PC-3 (cell line): ENCODE measurements around the gene BTBD7. TPM values are rescaled to one million over a fixed set of nuclear protein-coding genes. Genes with fewer than 3 reads are reported as not detected.
A peak's percentile ranks its signal among the peaks of the same experiment; 100 is the strongest.

Experiments
- ATAC-seq: fragments of 200-7000 bp; cut with Tn5 transposase; 2 replicates; pipeline ENCODE4 v1.9.1; 2020; ENCODE audit warnings: mild to moderate bottlenecking, moderate library complexity
- Bru-seq: library from RNA; stranded (reverse); fragments of 400-500 nt; gene quantifications from one replicate; lab custom pipeline; 2021; lab: Mats Ljungman, UMichigan
- BruChase-seq, 2 experiments: library from RNA; stranded (reverse); fragments of 400-500 nt; gene quantifications; one replicate each; lab custom pipeline; 2021; lab: Mats Ljungman, UMichigan
- BruUV-seq: library from RNA; stranded (reverse); fragments of 400-500 nt; replicated peaks from 2 replicates; lab custom pipeline; 2021; lab: Mats Ljungman, UMichigan
- CTCF ChIA-PET: fragments of 300-600 bp; sonication (Branson Sonifier 250); formaldehyde crosslinking; loops from one replicate; lab custom pipeline; 2022; ENCODE audit warnings: antibody characterized with exemption; lab: Charles Lee
- POLR2A ChIA-PET: fragments of 300-600 bp; sonication (Branson Sonifier 250); formaldehyde crosslinking; loops from one replicate; lab custom pipeline; 2022; ENCODE audit warnings: antibody characterized with exemption; ENCODE audit not compliant: unreplicated experiment; lab: Charles Lee
- DNase-seq: peaks from one replicate; pipeline ENCODE4 v3.0.0-alpha.2; 2015
- H2AFZ ChIP-seq: fragments of 300-600 bp; sonication (generic); 2 replicates; pipeline ENCODE4 v1.6.0; 2016; ENCODE audit warnings: antibody characterized with exemption, low read length
- H3F3A ChIP-seq: fragments of 300-600 bp; sonication (generic); one replicate; pipeline ENCODE4 v1.6.0; 2017; ENCODE audit warnings: antibody characterized with exemption, low read length, control low read depth, mild to moderate bottlenecking; ENCODE audit not compliant: unreplicated experiment
- H3K27ac ChIP-seq: fragments of 300-600 bp; sonication (generic); 2 replicates; pipeline ENCODE4 v1.5.1; 2016; ENCODE audit warnings: mild to moderate bottlenecking, low read length
- H3K27me3 ChIP-seq: fragments of 300-600 bp; sonication (generic); 2 replicates; pipeline ENCODE4 v1.6.1; 2016; ENCODE audit warnings: low read length, mixed read lengths
- H3K36me3 ChIP-seq: fragments of 300-600 bp; sonication (generic); 2 replicates; pipeline ENCODE4 v1.6.1; 2016; ENCODE audit warnings: low read depth, mixed run types, low read length, mixed read lengths
- H3K4me1 ChIP-seq: fragments of 300-600 bp; sonication (generic); 2 replicates; pipeline ENCODE4 v1.5.1; 2016; ENCODE audit warnings: low read length; ENCODE audit not compliant: insufficient read depth
- H3K4me2 ChIP-seq: fragments of 300-600 bp; sonication (generic); 2 replicates; pipeline ENCODE4 v1.6.0; 2016; ENCODE audit warnings: low read length
- H3K4me3 ChIP-seq: fragments of 300-600 bp; sonication (generic); 2 replicates; pipeline ENCODE4 v1.5.1; 2016; ENCODE audit warnings: mild to moderate bottlenecking, low read length, mixed read lengths
- H3K79me2 ChIP-seq: fragments of 300-600 bp; sonication (generic); 2 replicates; pipeline ENCODE4 v1.6.1; 2017; ENCODE audit warnings: low read length, mixed read lengths
- H3K9ac ChIP-seq: fragments of 300-600 bp; sonication (generic); 2 replicates; pipeline ENCODE4 v1.6.0; 2016; ENCODE audit warnings: mild to moderate bottlenecking, low read length
- H3K9me2 ChIP-seq: fragments of 300-600 bp; sonication (generic); replicated peaks from 2 replicates; pipeline ENCODE4 v1.6.1; 2016; ENCODE audit warnings: mixed run types, low read length, mixed read lengths
- H3K9me3 ChIP-seq: fragments of 300-600 bp; sonication (generic); 2 replicates; pipeline ENCODE4 v1.6.1; 2016; ENCODE audit warnings: low read length, mixed read lengths
- H4K20me1 ChIP-seq: fragments of 300-600 bp; sonication (generic); 2 replicates; pipeline ENCODE4 v1.6.1; 2016; ENCODE audit warnings: low read length, mixed read lengths
- EZH2 ChIP-seq: fragments of 300-600 bp; sonication (generic); IDR thresholded peaks from one replicate; pipeline ENCODE4 v1.6.1; 2017; ENCODE audit warnings: antibody characterized with exemption, mild to moderate bottlenecking, low read length; ENCODE audit not compliant: unreplicated experiment
- EZH2phosphoT487 ChIP-seq: fragments of 300-600 bp; sonication (generic); IDR thresholded peaks from 2 replicates; pipeline ENCODE4 v1.6.1; 2018; ENCODE audit warnings: mild to moderate bottlenecking, antibody characterized with exemption, low read length, borderline replicate concordance
- intact Hi-C: fragments of 100-400 bp; cut with micrococcal nuclease; formaldehyde crosslinking; loops from 2 replicates; pipeline ENCODE4 v1.9.0; 2023
- long read RNA-seq: library from polyadenylated mRNA; unstranded; transcript quantifications from one replicate; pipeline ENCODE4 v2.0.0, GENCODE V29; 2021; ENCODE audit not compliant: unreplicated experiment
- total RNA-seq: library from RNA; depleted of rRNA; stranded (reverse); fragments of >200 nt; gene quantifications from 2 replicates; pipeline ENCODE4 v1.2.3, GENCODE V29; 2014; rRNA removed
- TF ChIP-seq, protein P1 (sequence below): fragments of 300-600 bp; sonication (generic); conservative IDR thresholded peaks from 2 replicates; pipeline ENCODE4 v1.5.1; 2017; ENCODE audit warnings: antibody characterized with exemption, low read depth, mild to moderate bottlenecking, low read length

Gene BTBD7, protein sequence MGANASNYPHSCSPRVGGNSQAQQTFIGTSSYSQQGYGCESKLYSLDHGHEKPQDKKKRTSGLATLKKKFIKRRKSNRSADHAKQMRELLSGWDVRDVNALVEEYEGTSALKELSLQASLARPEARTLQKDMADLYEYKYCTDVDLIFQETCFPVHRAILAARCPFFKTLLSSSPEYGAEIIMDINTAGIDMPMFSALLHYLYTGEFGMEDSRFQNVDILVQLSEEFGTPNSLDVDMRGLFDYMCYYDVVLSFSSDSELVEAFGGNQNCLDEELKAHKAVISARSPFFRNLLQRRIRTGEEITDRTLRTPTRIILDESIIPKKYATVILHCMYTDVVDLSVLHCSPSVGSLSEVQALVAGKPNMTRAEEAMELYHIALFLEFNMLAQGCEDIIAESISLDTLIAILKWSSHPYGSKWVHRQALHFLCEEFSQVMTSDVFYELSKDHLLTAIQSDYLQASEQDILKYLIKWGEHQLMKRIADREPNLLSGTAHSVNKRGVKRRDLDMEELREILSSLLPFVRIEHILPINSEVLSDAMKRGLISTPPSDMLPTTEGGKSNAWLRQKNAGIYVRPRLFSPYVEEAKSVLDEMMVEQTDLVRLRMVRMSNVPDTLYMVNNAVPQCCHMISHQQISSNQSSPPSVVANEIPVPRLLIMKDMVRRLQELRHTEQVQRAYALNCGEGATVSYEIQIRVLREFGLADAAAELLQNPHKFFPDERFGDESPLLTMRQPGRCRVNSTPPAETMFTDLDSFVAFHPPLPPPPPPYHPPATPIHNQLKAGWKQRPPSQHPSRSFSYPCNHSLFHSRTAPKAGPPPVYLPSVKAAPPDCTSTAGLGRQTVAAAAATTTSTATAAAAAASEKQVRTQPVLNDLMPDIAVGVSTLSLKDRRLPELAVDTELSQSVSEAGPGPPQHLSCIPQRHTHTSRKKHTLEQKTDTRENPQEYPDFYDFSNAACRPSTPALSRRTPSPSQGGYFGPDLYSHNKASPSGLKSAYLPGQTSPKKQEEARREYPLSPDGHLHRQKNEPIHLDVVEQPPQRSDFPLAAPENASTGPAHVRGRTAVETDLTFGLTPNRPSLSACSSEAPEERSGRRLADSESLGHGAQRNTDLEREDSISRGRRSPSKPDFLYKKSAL
- total RNA-seq = 23.2 and 29.8 TPM in 2 replicates
- percentile 95 among the genes with signal in this experiment for Bru-seq, nascent RNA
- percentile 92 among the genes with signal in this experiment for BruChase-seq, experiment 1, labeled RNA remaining after a 6-hour chase
- percentile 93 among the genes with signal in this experiment for BruChase-seq, experiment 2, labeled RNA remaining after a 2-hour chase
- long read RNA-seq, full-length matches to known transcripts = 13 of 119 reads
- long read RNA-seq, partial matches to known transcripts = 44 of 119 reads
- long read RNA-seq, other reads (novel, unspliced or antisense) = 62 of 119 reads

DNA sequence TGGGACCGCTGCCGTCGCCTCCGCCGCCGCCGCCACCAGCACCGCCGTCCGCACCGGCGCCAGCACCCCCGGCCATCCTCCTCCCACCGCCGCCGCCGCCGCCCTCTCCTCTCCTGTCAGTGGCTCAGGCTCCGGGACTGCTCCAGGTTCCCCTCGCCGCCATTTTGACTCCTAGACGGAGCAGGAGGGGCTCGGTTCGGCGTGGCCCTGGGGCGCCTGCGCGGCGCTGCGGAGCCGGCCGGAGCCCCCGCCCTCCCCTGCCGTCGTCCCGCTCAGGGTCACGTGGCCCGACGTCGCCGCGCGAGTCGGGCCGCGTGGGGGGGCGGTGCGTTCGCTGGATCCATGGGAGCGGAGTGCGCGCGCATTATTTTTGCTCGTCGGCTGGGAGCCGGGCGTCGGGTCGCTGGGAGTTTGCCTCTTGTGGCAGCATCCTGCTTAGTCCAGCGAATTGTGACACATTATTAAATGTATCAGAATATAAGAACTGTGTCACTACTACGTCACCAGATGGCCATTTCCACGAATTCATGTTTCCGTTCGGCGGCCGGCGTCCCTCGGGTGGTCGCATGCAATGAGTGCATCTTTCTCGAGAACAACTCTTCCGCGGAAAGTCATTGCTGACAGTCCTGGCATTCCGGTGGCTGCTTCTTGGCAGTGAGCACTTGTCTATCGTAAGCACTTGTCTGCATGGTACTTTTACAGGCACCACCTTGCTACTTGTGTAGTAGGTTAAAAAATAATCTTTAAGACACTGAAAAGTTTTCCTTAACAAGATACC lies at the start of gene BTBD7:
Gene BTBD7 (minus strand): TSS at position 184 of the 778 bp plus-strand sequence. CDS start 36,985 bp downstream, outside the sequence.
- ChIA-PET CTCF (no interaction called here), POLR2A (no interaction called here)
- Histone ChIP-seq H3K27me3 (no peaks in the 10 kb centered on the region), H3K9me2 (no peaks in the 10 kb centered on the region), H3K79me2 (peaks cover 59% of the 10 kb centered on the region), H4K20me1 (peaks cover 17% of the 10 kb centered on the region; the same call in 1 of the 2 replicates), H3K4me1 (peaks cover 34% of the 10 kb centered on the region), H2AFZ (peak within 1 kb of the TSS; percentile 89), H3K9me3 (no peaks in the 10 kb centered on the region), H3F3A (no peaks in the 10 kb centered on the region), H3K27ac (peak within 1 kb of the TSS; percentile 94), H3K9ac (peak within 1 kb of the TSS; percentile 96), H3K36me3 (peaks cover 7% of the 10 kb centered on the region; the same call in 1 of the 2 replicates), H3K4me3 (peak within 1 kb of the TSS; percentile 97), H3K4me2 (peak within 1 kb of the TSS; percentile 98)
- intact Hi-C loops = loop anchor here (1.0 kb wide), 1 partner anchor 99 kb away; no protein-coding TSS in a partner anchor
- DNase-seq (peak; percentile 97), ATAC-seq (peak; percentile 82)
- no peak for TF ChIP-seq EZH2
- TF ChIP-seq EZH2phosphoT487 = peak; percentile 39; the same call in 1 of the 2 replicates
- TF ChIP-seq, protein P1, sequence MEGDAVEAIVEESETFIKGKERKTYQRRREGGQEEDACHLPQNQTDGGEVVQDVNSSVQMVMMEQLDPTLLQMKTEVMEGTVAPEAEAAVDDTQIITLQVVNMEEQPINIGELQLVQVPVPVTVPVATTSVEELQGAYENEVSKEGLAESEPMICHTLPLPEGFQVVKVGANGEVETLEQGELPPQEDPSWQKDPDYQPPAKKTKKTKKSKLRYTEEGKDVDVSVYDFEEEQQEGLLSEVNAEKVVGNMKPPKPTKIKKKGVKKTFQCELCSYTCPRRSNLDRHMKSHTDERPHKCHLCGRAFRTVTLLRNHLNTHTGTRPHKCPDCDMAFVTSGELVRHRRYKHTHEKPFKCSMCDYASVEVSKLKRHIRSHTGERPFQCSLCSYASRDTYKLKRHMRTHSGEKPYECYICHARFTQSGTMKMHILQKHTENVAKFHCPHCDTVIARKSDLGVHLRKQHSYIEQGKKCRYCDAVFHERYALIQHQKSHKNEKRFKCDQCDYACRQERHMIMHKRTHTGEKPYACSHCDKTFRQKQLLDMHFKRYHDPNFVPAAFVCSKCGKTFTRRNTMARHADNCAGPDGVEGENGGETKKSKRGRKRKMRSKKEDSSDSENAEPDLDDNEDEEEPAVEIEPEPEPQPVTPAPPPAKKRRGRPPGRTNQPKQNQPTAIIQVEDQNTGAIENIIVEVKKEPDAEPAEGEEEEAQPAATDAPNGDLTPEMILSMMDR = peak; percentile 30; the same call in 1 of the 2 replicates
- TSS peak; percentile 26 for BruUV-seq

DNA sequence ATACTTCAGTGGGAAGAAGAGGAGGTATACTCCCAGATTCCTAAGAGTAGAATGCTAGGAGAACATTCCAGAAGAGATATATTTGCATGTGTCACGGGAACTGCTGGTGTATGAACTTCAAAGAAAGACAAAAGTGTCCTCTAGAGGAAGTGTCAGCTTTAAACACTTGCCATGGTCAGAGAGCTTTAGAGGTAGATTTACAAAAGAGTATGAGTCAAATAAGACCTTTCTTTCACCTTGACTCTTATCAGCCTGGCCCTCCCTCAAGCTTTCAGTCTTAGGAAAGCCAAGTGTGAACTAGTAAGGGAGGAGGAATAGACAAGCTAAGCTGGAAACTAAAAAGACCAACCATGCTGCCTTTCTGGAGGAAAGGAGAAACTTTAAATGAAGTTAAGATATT lies 48.8 kb upstream of the BTBD7 start:
- H3K4me1 ChIP-seq = no peaks in the 10 kb centered on the region; the same call in 1 of the 2 replicates
- no peak overlapping the region for H3K27ac ChIP-seq
- no TSS peak for BruUV-seq
- TF ChIP-seq, protein P1 = no peak
- TF ChIP-seq EZH2phosphoT487 = no peak
- no peak for TF ChIP-seq EZH2
- H2AFZ ChIP-seq = no peak overlapping the region
- no peaks in the 10 kb centered on the region for H3F3A ChIP-seq
- no peak for ATAC-seq
- H3K9me2 ChIP-seq = no peaks in the 10 kb centered on the region
- H3K36me3 ChIP-seq = no peaks in the 10 kb centered on the region
- no peak overlapping the region for H3K9ac ChIP-seq
- H3K27me3 ChIP-seq = peaks cover 41% of the 10 kb centered on the region
- no peaks in the 10 kb centered on the region for H4K20me1 ChIP-seq
- intact Hi-C loops = no loop called here
- no peak for DNase-seq
- H3K4me3 ChIP-seq = no peak overlapping the region
- H3K9me3 ChIP-seq = no peaks in the 10 kb centered on the region
- H3K4me2 ChIP-seq = no peak overlapping the region
- POLR2A ChIA-PET = no interaction called here
- H3K79me2 ChIP-seq = no peaks in the 10 kb centered on the region
- CTCF ChIA-PET = no interaction called here
